ENCODE data around the gene FAM174B. TPM values are rescaled to one million over a fixed set of nuclear protein-coding genes. Genes with fewer than 3 reads are reported as not detected.

Gene FAM174B
- polyA plus RNA-seq, 6 donors from 2014 or later: 0.54 to 0.96 TPM; not detected in 4

- Mint-ChIP-seq H3K27ac (no peak overlapping the region), H3K9me3 (peaks cover 0 to 10% (median 5%) of the 10 kb centered on the region in 7 donors)
Observed at GRCh38 chr15:92672102-92672501, 16.5 kb upstream of the FAM174B start.

GRCh38 chr15:92671406-92671805, 15.8 kb upstream of the FAM174B start:
- DNase-seq (no peak), ATAC-seq (ENCODE audit: low read depth in 2 of 2) (no peak)
- H3K27me3 Mint-ChIP-seq: peaks cover 5 to 25% (median 19%) of the 10 kb centered on the region in 3 donors
- H3K27ac Mint-ChIP-seq: no peak overlapping the region
- H3K4me1 Mint-ChIP-seq: no peaks in the 10 kb centered on the region
- no peak overlapping the region for H3K4me3 Mint-ChIP-seq
- no peaks in the 10 kb centered on the region for H3K36me3 Mint-ChIP-seq
- H3K9me3 Mint-ChIP-seq: peaks cover 0 to 4% (median 2%) of the 10 kb centered on the region in 7 donors

More at GRCh38 chr15:92672102-92672501, 16.5 kb upstream of the FAM174B start:
- Mint-ChIP-seq H3K27me3 (peaks cover 0 to 25% (median 15%) of the 10 kb centered on the region in 3 donors), H3K4me1 (no peaks in the 10 kb centered on the region), H3K4me3 (no peak overlapping the region), H3K36me3 (no peaks in the 10 kb centered on the region)
- DNase-seq (no peak), ATAC-seq (ENCODE audit: low read depth in 2 of 2) (no peak)

GRCh38 chr15:92670621-92671020, 15.0 kb upstream of the FAM174B start:
- ATAC-seq (ENCODE audit: low read depth in 2 of 2): no peak
- Mint-ChIP-seq H3K9me3 (peaks cover 0 to 2% (median 0%) of the 10 kb centered on the region in 7 donors), H3K36me3 (no peaks in the 10 kb centered on the region), H3K4me1 (no peaks in the 10 kb centered on the region), H3K4me3 (no peak overlapping the region), H3K27ac (no peak overlapping the region), H3K27me3 (peaks cover 5 to 25% (median 19%) of the 10 kb centered on the region in 3 donors)
- no peak for DNase-seq

- no peak for DNase-seq
- Mint-ChIP-seq H3K4me1 (no peaks in the 10 kb centered on the region), H3K36me3 (no peaks in the 10 kb centered on the region), H3K4me3 (no peak overlapping the region), H3K27me3 (peaks cover 5 to 25% (median 19%) of the 10 kb centered on the region in 3 donors), H3K27ac (no peak overlapping the region), H3K9me3 (peaks cover 0 to 2% (median 0%) of the 10 kb centered on the region in 7 donors)
- ATAC-seq (ENCODE audit: low read depth in 2 of 2): no peak
Observed at GRCh38 chr15:92669432-92669831, 13.9 kb upstream of the FAM174B start.

- no peak overlapping the region for H3K4me3 Mint-ChIP-seq
- no peaks in the 10 kb centered on the region for H3K36me3 Mint-ChIP-seq
- peaks cover 5 to 25% (median 19%) of the 10 kb centered on the region in 3 donors for H3K27me3 Mint-ChIP-seq
- no peak for DNase-seq
- peaks cover 0 to 2% (median 0%) of the 10 kb centered on the region in 7 donors for H3K9me3 Mint-ChIP-seq
- no peak overlapping the region for H3K27ac Mint-ChIP-seq
- ATAC-seq (ENCODE audit: low read depth in 2 of 2): no peak
- no peaks in the 10 kb centered on the region for H3K4me1 Mint-ChIP-seq
Observed at GRCh38 chr15:92668620-92669019, 13.0 kb upstream of the FAM174B start.

GRCh38 chr15:92667970-92668485, 12.5 kb upstream of the FAM174B start:
- no peak for DNase-seq
- Mint-ChIP-seq H3K27ac (no peak overlapping the region), H3K4me1 (no peaks in the 10 kb centered on the region), H3K27me3 (peaks cover 5 to 25% (median 19%) of the 10 kb centered on the region in 3 donors), H3K9me3 (peaks cover 0 to 2% (median 0%) of the 10 kb centered on the region in 7 donors), H3K36me3 (no peaks in the 10 kb centered on the region), H3K4me3 (no peak overlapping the region)
- ATAC-seq (ENCODE audit: low read depth in 2 of 2): no peak

- Mint-ChIP-seq H3K4me3 (no peak overlapping the region), H3K4me1 (no peaks in the 10 kb centered on the region), H3K27ac (no peak overlapping the region), H3K27me3 (peaks cover 5 to 25% (median 19%) of the 10 kb centered on the region in 3 donors), H3K9me3 (peaks cover 0 to 2% (median 0%) of the 10 kb centered on the region in 7 donors), H3K36me3 (no peaks in the 10 kb centered on the region)
- DNase-seq: no peak
- ATAC-seq (ENCODE audit: low read depth in 2 of 2): no peak
Observed at GRCh38 chr15:92667287-92667904, 11.8 kb upstream of the FAM174B start.

- ATAC-seq (ENCODE audit: low read depth in 2 of 2): no peak
- Mint-ChIP-seq H3K27ac (peak overlapping the region in 2 of 6 donors; percentile 22 to 31), H3K4me3 (no peak overlapping the region), H3K4me1 (no peaks in the 10 kb centered on the region), H3K36me3 (no peaks in the 10 kb centered on the region), H3K9me3 (peaks cover 0 to 2% (median 0%) of the 10 kb centered on the region in 7 donors), H3K27me3 (peaks cover 5 to 25% (median 25%) of the 10 kb centered on the region in 3 donors)
- no peak for DNase-seq
Observed at GRCh38 chr15:92666780-92667179, 11.2 kb upstream of the FAM174B start.

GRCh38 chr15:92665100-92665555, 9.6 kb upstream of the FAM174B start:
- H3K36me3 Mint-ChIP-seq: no peaks in the 10 kb centered on the region
- peaks cover 5 to 25% (median 25%) of the 10 kb centered on the region in 3 donors for H3K27me3 Mint-ChIP-seq
- H3K9me3 Mint-ChIP-seq: peaks cover 0 to 2% (median 0%) of the 10 kb centered on the region in 7 donors
- no peaks in the 10 kb centered on the region for H3K4me1 Mint-ChIP-seq
- no peak overlapping the region for H3K4me3 Mint-ChIP-seq
- DNase-seq (no peak), ATAC-seq (ENCODE audit: low read depth in 2 of 2) (no peak)
- no peak overlapping the region for H3K27ac Mint-ChIP-seq

- peaks cover 5 to 25% (median 21%) of the 10 kb centered on the region in 3 donors for H3K27me3 Mint-ChIP-seq
Observed at GRCh38 chr15:92664178-92664900, 8.8 kb upstream of the FAM174B start.

GRCh38 chr15:92663250-92663951, 7.8 kb upstream of the FAM174B start:
- no peaks in the 10 kb centered on the region for H3K4me1 Mint-ChIP-seq
- ATAC-seq (ENCODE audit: low read depth in 2 of 2): no peak
- no peak for DNase-seq
- H3K27me3 Mint-ChIP-seq: peaks cover 5 to 21% (median 12%) of the 10 kb centered on the region in 3 donors
- H3K4me3 Mint-ChIP-seq: no peak overlapping the region
- H3K9me3 Mint-ChIP-seq: peaks cover 0 to 2% (median 0%) of the 10 kb centered on the region in 7 donors
- no peaks in the 10 kb centered on the region for H3K36me3 Mint-ChIP-seq
- H3K27ac Mint-ChIP-seq: no peak overlapping the region

More at GRCh38 chr15:92664178-92664900, 8.8 kb upstream of the FAM174B start:
- H3K36me3 Mint-ChIP-seq: no peaks in the 10 kb centered on the region
- DNase-seq (no peak), ATAC-seq (ENCODE audit: low read depth in 2 of 2) (no peak)
- no peaks in the 10 kb centered on the region for H3K4me1 Mint-ChIP-seq
- no peak overlapping the region for H3K27ac Mint-ChIP-seq
- H3K9me3 Mint-ChIP-seq: peaks cover 0 to 2% (median 0%) of the 10 kb centered on the region in 7 donors
- no peak overlapping the region for H3K4me3 Mint-ChIP-seq

- H3K27me3 Mint-ChIP-seq: peaks cover 5 to 15% (median 6%) of the 10 kb centered on the region in 3 donors
- DNase-seq (no peak), ATAC-seq (ENCODE audit: low read depth in 2 of 2) (no peak)
- H3K4me3 Mint-ChIP-seq: no peak overlapping the region
- H3K9me3 Mint-ChIP-seq: peaks cover 0 to 2% (median 0%) of the 10 kb centered on the region in 7 donors
- no peaks in the 10 kb centered on the region for H3K36me3 Mint-ChIP-seq
- no peaks in the 10 kb centered on the region for H3K4me1 Mint-ChIP-seq
- no peak overlapping the region for H3K27ac Mint-ChIP-seq
Observed at GRCh38 chr15:92662762-92663161, 7.2 kb upstream of the FAM174B start.

GRCh38 chr15:92661956-92662355, 6.4 kb upstream of the FAM174B start:
- Mint-ChIP-seq H3K9me3 (peaks cover 0 to 5% (median under 1%) of the 10 kb centered on the region in 7 donors), H3K27ac (peak overlapping the region in 1 of 6 donors; percentile 30), H3K27me3 (peaks cover 4 to 11% (median 8%) of the 10 kb centered on the region in 3 donors), H3K4me1 (no peaks in the 10 kb centered on the region), H3K36me3 (no peaks in the 10 kb centered on the region), H3K4me3 (no peak overlapping the region)
- ATAC-seq (ENCODE audit: low read depth in 2 of 2): no peak
- DNase-seq: no peak
